Upper lobe of left lung (tissue), 6 donors: ENCODE measurements around the gene HOXA1. TPM values are rescaled to one million over a fixed set of nuclear protein-coding genes. Genes with fewer than 3 reads are reported as not detected.

Source experiments
- ATAC-seq, 2 donors: fragments of 200-7000 bp; cut with Tn5 transposase; one replicate each; pipeline ENCODE4 v1.9.1; 2022; ENCODE audit warnings: mild to moderate bottlenecking in 2 of 2, moderate library complexity in 2 of 2; ENCODE audit not compliant: low FRiP score in 2 of 2
- DNase-seq, 2 donors: peaks; one replicate each; pipeline ENCODE4 v3.0.0-alpha.2; 2019 to 2020
- H3K27ac ChIP-seq, 4 donors: fragments of 200-600 bp; sonication (generic); one replicate each; pipeline ENCODE4 v1.5.1; 2016 to 2019
- H3K27me3 ChIP-seq, 4 donors: fragments of 200-600 bp; sonication (generic); one replicate each; pipeline ENCODE4 v1.5.1; 2017 to 2019
- H3K36me3 ChIP-seq, 4 donors: fragments of 200-600 bp; sonication (generic); one replicate each; pipeline ENCODE4 v1.5.1; 2016 to 2019
- H3K4me1 ChIP-seq, 4 donors: fragments of 200-600 bp; sonication (generic); one replicate each; pipeline ENCODE4 v1.5.1; 2018 to 2019
- H3K4me3 ChIP-seq, 4 donors: fragments of 200-600 bp; sonication (generic); one replicate each; pipeline ENCODE4 v1.5.1; 2017 to 2019; ENCODE audit warnings: mild to moderate bottlenecking in 2 of 4, moderate library complexity in 1 of 4
- H3K9me3 ChIP-seq, 4 donors: fragments of 200-600 bp; sonication (generic); one replicate each; pipeline ENCODE4 v1.5.1; 2018 to 2019
- EP300 ChIP-seq, 4 donors: sonication (generic); formaldehyde crosslinking; IDR thresholded peaks; one replicate each; pipeline ENCODE4 v1.5.1; 2017; ENCODE audit warnings: antibody characterized with exemption in 4 of 4, control low read depth in 2 of 4
- POLR2A ChIP-seq, 4 donors: fragments of 450-650 bp; IDR thresholded peaks; one replicate each; pipeline ENCODE4 v1.5.1; 2016 to 2017; ENCODE audit warnings: antibody characterized with exemption in 4 of 4, mild to moderate bottlenecking in 2 of 4
- POLR2AphosphoS5 ChIP-seq, 2 donors: sonication (generic); formaldehyde crosslinking; IDR thresholded peaks; one replicate each; pipeline ENCODE4 v1.5.1; 2017; ENCODE audit warnings: antibody characterized with exemption in 2 of 2
- WGBS, 2 donors: methylation state at CpG; one replicate each; pipeline ENCODE4 v1.1.5; 2017 to 2018; 5-methylcytosine and 5-hydroxymethylcytosine counted together
- total RNA-seq, 6 donors: library from RNA; depleted of rRNA in 4 of 6; stranded (reverse); fragments of >200 nt in 4 of 6; gene quantifications; one replicate each; pipeline versions ENCODE4 v1.1.0 to v1.2.1, GENCODE V29; 2016 to 2021
- TF ChIP-seq, protein P1 (sequence below), 6 experiments: fragments of 450-650 bp in 4 of 6; fragments of 200-600 bp in 2 of 6; sonication (generic) in 2 of 6; IDR thresholded peaks; one replicate each; pipeline ENCODE4 v1.5.1; 2016 to 2019; ENCODE audit warnings: antibody characterized with exemption in 6 of 6
- donor health status: DM: no; HTN: no; CAD: no; lungs with moderate emphysema.
- donor health status: DM: no; HTN: yes; CAD: no; lungs with severe emphysema.

HOXA1 gene
- total RNA-seq, 6 donors from 2014 or later: 0.46 to 2.1 (median 0.64) TPM; not detected in 3

- ATAC-seq (no peak), DNase-seq (no peak)
- Histone ChIP-seq H3K9me3 (no peaks in the 10 kb centered on the region), H3K27ac (peak overlapping the region; percentile 94 to 98 (median 96)), H3K4me1 (peaks cover 24 to 38% (median 29%) of the 10 kb centered on the region in 4 donors), H3K36me3 (no peaks in the 10 kb centered on the region), H3K27me3 (peaks cover 0 to 6% (median 0%) of the 10 kb centered on the region in 4 donors), H3K4me3 (peak overlapping the region in 2 of 4 donors; percentile 62 to 74)
- WGBS, 2 donors: 45 to 63% methylated on average over 2 of the region's 2 CpGs
- TF ChIP-seq POLR2A (IDR thresholded peaks at IDR 0.05) (no peak), EP300 (IDR thresholded peaks at IDR 0.05) (no peak), POLR2AphosphoS5 (IDR thresholded peaks at IDR 0.05) (no peak)
- TF ChIP-seq, protein P1, sequence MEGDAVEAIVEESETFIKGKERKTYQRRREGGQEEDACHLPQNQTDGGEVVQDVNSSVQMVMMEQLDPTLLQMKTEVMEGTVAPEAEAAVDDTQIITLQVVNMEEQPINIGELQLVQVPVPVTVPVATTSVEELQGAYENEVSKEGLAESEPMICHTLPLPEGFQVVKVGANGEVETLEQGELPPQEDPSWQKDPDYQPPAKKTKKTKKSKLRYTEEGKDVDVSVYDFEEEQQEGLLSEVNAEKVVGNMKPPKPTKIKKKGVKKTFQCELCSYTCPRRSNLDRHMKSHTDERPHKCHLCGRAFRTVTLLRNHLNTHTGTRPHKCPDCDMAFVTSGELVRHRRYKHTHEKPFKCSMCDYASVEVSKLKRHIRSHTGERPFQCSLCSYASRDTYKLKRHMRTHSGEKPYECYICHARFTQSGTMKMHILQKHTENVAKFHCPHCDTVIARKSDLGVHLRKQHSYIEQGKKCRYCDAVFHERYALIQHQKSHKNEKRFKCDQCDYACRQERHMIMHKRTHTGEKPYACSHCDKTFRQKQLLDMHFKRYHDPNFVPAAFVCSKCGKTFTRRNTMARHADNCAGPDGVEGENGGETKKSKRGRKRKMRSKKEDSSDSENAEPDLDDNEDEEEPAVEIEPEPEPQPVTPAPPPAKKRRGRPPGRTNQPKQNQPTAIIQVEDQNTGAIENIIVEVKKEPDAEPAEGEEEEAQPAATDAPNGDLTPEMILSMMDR (IDR thresholded peaks at IDR 0.05): no peak
Observed at GRCh38 chr7:27137640-27138315, 42.0 kb upstream of the HOXA1 start.

GRCh38 chr7:27134392-27134791 lies 38.6 kb upstream of the HOXA1 start:
- no peak for TF ChIP-seq EP300 (IDR thresholded peaks at IDR 0.05)
- TF ChIP-seq POLR2A (IDR thresholded peaks at IDR 0.05): no peak
- TF ChIP-seq, protein P1 (IDR thresholded peaks at IDR 0.05): no peak
- TF ChIP-seq POLR2AphosphoS5 (IDR thresholded peaks at IDR 0.05): peak; percentile 17 to 43
- DNase-seq (peak in 1 of 2 donors; percentile 21), ATAC-seq (peak in 1 of 2 donors; percentile 18)
- whole genome bisulfite sequencing, 2 donors: 3 to 16% methylated on average over 2 of the region's 2 CpGs
- no peaks in the 10 kb centered on the region for H3K9me3 ChIP-seq
- H3K27me3 ChIP-seq: peaks cover 0 to 13% (median 0%) of the 10 kb centered on the region in 4 donors
- H3K36me3 ChIP-seq: no peaks in the 10 kb centered on the region
- H3K27ac ChIP-seq: peak overlapping the region; percentile 49 to 60 (median 55)
- H3K4me3 ChIP-seq: no peak overlapping the region
- peaks cover 32 to 49% (median 33%) of the 10 kb centered on the region in 4 donors for H3K4me1 ChIP-seq

DNA sequence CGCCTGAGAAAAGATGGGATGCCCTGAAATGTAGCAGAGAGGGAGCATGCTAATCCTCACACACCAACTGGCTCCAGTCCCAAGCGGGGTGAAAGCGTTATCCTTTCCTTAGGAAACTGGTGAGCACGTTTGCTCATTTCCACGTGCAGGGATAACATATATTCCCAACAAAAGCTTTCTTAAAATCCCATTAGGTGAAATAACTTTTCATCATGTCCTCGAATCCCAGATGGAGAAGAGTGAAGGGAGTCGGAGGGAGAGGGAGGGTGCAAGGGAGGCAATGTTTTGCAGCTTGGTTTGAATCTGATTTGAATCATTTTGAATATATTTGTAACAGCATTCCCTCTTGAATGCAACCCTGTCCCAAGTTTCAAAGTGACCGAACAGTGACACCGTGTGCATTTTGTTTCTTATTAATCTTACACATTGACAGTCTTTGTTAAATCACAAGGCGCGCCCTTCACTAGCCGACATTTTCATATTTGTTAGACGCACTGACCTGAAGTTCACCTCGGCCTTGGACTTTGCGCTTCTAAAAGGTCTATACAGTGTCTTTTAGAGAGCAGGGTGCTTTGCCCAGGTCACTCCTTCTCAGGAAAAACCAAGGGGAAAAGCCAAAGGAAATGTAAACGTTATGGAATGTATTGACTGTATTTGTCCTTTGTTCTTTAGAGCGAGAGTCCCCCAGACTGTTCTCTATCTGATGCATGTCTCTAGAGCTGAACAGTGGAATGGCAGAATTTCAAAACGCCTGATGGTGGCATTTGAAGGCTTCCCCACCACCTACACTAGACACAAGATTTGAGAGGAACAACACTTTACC lies 37.8 kb upstream of the HOXA1 start:
- peaks cover 0 to 13% (median 0%) of the 10 kb centered on the region in 4 donors for H3K27me3 ChIP-seq
- DNase-seq: peak in 1 of 2 donors; percentile 15
- H3K27ac ChIP-seq: peak overlapping the region; percentile 49 to 60 (median 55)

GRCh38 chr7:27132978-27133377 lies 37.2 kb upstream of the HOXA1 start:
- no peak for ATAC-seq
- DNase-seq: no peak
- Histone ChIP-seq H3K27ac (peak overlapping the region in 3 of 4 donors; percentile 5 to 56 (median 54)), H3K36me3 (no peaks in the 10 kb centered on the region), H3K27me3 (peaks cover 0 to 13% (median 0%) of the 10 kb centered on the region in 4 donors), H3K9me3 (no peaks in the 10 kb centered on the region), H3K4me1 (peaks cover 32 to 50% (median 37%) of the 10 kb centered on the region in 4 donors), H3K4me3 (no peak overlapping the region)
- TF ChIP-seq POLR2AphosphoS5 (IDR thresholded peaks at IDR 0.05): no peak
- TF ChIP-seq, protein P1 (IDR thresholded peaks at IDR 0.05): no peak
- TF ChIP-seq EP300 (IDR thresholded peaks at IDR 0.05): no peak
- TF ChIP-seq POLR2A (IDR thresholded peaks at IDR 0.05): no peak
- WGBS, 2 donors: 37 to 39% methylated on average over 6 of the region's 6 CpGs

More for the DNA sequence above, 37.8 kb upstream of the HOXA1 start:
- ATAC-seq: no peak
- H3K4me1 ChIP-seq: peaks cover 32 to 49% (median 34%) of the 10 kb centered on the region in 4 donors
- no peaks in the 10 kb centered on the region for H3K36me3 ChIP-seq
- H3K9me3 ChIP-seq: no peaks in the 10 kb centered on the region
- 34 to 42% methylated on average over 18 of the region's 18 CpGs for WGBS, 2 donors
- no peak overlapping the region for H3K4me3 ChIP-seq
- TF ChIP-seq EP300 (IDR thresholded peaks at IDR 0.05) (no peak), POLR2A (IDR thresholded peaks at IDR 0.05) (no peak), POLR2AphosphoS5 (IDR thresholded peaks at IDR 0.05) (no peak)
- TF ChIP-seq, protein P1 (IDR thresholded peaks at IDR 0.05): no peak
